Fibroblast of the conjunctiva (primary cell): ENCODE results near the gene NT5DC3.

Experiments used
- DNase-seq: peaks from one replicate; pipeline ENCODE4 v3.0.0-alpha.2; 2010; ENCODE audit warnings: low read depth

The NT5DC3 gene

DNA sequence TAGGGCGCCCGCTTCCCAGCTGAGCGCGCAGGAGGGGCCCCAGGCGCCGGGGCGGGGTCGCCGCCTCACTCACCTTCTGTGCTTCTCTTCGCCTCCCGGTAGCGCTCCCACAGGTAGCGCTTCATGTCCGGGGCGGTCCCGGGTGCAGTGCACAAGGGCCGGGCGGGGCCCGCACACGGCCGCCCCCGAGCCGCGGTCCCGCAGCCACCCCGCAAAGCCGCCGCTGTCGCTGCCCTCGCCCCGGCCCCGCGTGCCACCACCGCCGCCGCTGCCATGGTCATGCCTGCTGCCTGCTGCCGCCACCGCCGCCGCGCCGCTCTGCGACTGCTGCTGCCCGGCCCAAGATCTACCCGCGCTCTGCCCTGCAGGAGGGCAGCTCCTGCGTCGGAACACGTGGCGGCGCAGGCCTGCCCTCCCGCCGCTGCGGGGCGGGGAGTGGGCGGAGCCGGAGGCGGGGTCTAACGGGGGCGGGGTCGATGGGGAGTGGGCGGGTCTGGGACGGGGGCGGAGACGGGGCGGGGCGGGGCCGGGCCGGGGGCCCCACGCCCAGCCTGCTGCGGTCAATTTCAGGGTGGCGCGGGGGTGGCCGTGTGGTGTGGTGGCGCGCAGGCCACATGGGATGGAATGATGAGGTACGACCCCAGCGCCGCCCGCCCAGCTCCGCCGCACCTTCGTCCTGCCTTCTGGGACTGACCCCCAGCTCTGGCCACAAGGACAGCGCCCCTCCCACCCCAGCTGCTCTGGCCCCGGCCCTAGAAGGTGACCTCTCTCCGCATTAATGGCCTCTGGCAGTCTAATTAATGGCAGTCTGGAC, at the start of gene NT5DC3:
NT5DC3 (minus strand) TSS at position 359 of the 814 bp plus-strand sequence; CDS start at position 281, 78 bp downstream.
- peak; percentile 67 for DNase-seq

DNA sequence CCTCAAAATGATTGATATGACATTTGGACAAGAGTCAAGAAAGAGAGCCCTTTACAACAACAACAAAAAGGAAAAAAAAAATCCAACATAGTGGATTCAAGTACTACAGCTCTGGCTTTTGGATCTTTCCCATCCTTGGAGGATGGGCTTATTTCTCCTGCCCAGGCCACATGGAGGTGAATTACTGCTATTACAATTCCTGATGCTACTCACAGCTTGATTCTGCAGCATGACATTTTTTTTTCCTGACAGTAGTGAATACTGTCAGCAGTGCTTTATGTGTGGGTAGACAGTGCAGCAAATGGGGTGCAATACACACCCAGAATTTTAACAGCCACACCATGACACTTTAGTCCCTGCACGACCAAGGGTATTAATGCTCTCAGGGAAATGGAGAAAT, 46.7 kb upstream of the NT5DC3 start:
- DNase-seq, result no peak

DNA sequence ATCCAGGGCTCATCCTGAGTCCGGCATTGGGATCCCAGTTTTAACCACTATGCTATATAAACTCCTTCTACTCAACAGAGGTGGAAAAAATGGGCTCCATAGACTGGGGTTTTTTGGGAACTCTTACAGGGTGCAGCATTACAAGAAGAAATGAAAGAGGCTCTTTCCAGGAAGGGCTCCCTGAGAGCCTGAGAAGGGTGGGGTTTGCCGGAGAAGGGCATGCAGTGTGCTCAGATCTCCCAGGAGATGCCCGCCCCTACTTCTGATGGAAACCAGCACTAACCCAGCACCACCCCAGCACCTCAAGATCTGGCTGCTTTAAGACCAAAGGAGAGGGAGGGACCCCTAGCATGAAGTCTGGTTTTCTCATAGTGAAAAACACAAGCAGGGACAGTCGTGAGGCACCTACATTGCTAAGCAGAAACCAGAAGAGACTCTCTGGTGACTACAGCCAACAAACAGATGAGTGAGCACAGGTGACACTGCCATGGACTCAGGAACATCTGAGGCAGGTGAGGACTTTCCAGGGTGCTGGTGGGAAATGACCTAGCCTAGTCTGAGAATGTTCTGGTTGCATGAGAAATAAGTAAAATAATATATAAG, 45.3 kb upstream of the NT5DC3 start:
- no peak for DNase-seq

DNA sequence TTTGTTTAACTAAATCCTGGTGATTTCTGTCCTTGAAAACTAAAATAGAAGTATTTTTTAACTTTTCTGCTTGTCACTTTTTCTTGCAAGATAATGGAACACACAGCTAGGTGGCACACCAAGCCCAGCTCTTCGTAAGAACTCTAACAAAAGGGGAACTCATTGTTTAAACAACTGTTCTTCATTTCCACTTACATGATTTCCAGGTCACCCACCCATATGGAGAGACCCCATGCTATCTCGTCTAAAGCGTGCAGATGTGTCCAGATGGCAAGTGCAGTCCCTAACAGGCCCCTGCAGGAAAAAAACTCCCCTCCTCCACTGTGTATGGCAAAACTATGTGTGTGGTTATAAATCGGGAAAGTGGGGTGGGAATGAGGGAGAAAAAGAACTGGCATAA, 43.3 kb upstream of the NT5DC3 start:
- DNase-seq, result peak; percentile 55

DNA sequence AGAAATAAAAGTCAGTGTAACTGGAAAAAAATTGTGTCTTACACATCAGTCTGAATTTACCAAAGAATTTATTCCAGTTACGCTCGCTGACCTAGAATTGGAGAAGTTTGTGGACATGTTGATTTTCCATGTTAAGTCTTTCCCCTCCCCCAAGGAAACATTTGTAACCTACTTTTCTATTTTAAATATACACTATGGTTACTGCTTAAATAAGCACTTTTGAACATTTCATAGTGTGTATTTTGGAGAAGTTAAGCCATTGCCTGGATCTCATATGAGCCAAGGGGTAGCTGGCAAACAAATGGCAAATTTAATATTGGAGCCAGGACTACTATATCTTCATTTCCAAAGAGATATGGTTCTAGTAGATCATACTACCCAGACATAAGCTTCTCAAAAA, 42.9 kb upstream of the NT5DC3 start:
- no peak for DNase-seq

DNA sequence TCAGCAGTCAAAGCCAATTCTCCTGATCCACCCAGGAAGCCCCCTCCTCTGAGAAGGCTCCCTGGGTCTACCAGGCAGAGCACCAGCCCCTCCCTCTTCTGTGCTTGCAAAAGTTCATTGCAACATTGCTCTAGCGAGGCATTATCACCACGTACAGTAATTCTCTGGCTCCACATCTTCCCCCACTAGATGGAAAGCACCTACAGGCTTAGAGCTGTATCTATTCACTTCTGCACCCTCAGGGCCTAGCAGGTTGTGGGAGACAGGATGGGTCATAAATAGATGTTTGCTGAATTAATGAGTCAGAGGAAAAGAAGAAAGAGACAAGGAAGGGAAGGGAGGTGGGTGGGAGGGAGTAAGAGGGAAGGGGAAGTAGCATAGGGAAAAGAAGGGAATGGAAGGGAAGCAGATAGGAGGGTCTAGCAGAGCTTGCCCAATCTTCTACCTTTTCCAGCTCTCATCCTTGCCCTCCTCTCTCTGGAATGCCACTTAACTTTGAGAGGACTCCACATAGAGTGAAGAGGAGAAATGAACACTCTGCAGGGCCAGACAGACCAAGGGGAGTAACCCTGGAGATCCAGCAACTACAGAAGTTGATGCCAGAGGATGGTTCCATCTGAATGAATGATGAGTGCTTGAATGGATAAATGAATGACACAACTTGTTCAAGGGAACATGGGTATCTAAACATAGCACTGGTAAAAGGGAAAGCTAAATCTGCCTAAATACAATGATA, 42.0 kb upstream of the NT5DC3 start:
- DNase-seq, result no peak

DNA sequence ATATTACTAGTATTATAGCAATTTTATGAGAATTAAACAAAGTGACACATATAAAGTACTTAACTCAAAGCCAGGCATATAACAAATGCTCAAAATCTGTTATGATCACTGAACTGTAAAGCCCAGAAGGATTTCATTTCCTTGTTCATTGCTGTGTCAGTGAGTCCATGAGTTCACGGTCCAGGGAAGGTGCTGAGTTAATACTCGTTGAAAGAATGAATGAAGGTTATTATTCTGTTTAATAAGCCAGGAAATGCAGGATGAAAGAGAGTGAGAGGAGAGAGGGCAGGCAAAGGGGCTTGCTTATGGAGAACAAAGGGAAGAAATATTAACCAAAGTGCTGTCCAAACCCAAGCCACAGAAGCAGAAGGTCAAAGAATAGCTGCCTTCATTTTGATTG, 40.2 kb upstream of the NT5DC3 start:
- DNase-seq, result no peak

DNA sequence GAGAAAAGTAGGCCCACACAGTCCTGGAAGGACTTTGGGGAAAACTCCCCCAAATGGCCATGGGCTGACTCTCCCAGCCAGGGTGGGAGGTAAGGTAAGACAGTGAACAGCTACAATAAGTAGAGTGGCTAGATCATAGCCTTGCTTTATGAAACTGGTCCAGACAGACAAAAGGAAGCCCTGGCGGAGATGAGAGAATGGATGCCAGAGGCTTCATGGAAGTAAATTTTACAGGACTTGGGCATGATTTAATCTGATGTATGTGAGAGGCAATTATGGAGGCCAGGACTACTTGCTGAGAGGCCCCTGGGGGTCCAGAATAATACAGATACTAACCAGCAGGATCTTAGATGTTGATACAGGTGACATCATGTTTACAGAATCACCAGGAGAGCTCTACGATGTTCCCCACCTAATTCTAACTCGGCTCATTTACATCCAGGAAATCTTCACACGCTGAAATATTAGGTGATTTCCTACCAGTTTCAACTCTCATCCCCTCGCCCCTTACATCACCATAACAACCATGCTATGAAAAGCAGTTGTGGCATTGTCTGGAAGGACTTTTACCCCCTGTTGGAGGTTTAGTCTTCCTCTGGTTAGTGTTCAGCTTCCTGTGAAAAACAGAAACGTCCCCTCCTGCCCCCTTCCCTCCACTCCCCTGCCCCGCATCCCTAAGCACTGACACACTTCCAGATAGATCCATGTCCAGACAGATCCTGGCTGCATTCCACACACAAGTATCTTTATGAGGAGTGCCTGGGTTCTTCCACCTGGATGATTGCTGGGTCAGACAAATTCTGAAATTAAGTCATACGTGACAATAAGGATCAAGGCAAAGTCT, 39.5 kb upstream of the NT5DC3 start:
- no peak for DNase-seq

DNA sequence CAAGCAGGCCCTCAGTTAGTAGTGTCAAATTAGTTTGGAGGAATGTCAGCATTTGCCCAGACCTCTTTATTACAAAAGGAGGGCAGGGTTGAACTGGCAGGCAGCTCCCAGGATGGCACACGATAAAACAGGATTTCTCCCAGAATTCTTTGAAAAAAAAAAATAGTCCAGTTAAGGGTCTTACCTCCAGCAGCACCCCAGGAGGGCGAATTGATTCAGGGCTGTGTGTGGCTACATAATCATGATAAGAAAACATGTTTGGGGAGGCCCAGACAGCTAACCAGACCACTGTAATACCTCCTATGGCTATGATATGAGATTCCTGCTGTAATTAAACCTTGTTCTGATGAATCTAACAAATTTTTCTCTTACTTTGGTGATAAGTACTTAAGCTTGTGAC, 38.8 kb upstream of the NT5DC3 start:
- DNase-seq, result no peak

DNA sequence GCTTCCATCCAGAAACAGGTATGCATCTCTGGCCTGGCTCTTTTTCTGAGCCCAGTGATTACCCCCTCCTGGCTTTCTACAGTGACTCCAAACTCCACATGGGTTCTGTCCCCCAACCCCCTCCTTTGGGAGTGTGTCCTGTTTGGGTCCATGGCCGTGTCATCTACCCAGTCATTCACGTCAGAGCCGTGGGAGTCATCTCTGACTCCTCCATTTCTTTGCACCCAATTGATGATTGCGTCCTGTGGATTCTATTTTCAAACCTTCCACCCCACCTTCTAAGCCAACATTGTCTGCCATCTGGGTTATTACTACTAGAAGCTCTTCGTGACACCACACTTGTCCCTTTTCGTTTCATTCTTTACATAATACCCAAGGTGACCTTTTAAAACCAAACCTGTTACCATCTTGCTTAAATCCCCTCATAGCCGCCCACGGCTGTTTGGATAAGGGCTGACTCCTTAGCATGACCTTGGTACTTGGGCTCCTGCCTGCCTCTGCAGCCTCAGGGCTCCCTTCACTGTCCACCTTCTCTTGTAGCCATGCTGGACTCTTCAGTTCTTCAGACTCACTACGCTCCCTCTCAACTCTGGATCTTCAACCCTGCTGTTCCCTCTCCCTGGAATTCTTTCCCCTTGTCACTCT, 38.1 kb upstream of the NT5DC3 start:
- no peak for DNase-seq

DNA sequence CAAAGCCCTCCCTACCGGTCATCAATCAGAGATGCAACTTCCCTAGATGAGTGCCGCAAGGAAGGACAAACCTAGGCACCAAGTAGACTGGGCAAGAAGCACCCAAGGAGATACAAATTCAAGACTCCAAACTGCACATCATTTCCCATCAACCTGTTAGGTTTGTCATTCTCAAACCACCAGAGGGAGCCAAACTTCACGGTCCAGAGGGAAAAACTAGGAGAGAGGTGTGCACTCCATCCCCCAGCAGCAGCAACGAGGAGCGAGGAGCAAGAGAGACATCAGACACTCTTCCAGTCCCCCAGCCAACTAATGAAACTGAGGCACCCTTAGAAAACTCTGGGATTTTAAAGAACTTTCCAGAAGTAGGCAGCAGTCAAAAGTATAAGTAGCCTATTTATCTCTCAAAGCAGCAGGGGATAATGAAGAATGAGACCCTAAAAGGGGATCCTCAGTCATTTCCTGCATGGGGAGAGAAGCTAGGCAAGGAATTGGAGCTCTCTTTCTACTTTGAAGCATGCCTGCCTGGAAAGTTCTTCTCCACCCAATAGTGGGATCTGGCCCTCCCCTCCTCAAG, 37.0 kb upstream of the NT5DC3 start:
- peak; percentile 43 for DNase-seq

DNA sequence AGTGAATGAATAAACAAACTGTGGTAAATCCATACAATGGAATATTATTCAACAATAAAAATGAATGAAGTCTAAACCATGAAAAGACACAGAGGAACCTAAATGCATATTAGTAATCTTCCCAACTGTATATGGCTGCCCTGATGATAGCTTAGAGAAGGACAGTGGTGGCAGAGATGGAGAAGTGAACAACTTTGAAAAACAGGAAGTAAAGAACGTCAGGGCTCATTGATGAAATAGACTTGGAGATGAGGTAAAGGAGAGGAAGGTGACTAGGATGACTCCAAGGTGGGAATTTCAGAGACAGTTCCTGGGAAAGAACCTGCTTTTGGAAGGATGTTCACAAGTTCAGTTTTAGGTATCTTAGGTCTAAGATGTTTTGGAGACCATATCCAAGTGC, 36.3 kb upstream of the NT5DC3 start:
- no peak for DNase-seq

DNA sequence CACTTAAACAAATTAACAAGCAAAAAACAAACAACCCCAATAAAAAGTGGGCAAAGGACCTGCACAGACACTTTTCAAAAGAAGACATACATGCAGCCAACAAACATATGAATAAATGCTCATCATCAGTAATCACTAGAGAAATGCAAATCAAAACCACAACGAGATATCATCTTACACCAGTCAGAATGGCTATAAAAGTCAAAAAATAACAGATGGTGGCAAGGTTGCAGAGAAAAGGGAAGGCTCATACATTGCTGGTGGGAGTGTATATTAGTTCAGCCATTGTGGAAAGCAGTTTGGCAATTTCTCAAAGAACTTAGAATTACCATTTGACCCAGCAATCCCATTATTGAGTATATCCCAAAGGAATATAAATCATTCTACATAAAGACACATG, 34.6 kb upstream of the NT5DC3 start:
- DNase-seq, result no peak

DNA sequence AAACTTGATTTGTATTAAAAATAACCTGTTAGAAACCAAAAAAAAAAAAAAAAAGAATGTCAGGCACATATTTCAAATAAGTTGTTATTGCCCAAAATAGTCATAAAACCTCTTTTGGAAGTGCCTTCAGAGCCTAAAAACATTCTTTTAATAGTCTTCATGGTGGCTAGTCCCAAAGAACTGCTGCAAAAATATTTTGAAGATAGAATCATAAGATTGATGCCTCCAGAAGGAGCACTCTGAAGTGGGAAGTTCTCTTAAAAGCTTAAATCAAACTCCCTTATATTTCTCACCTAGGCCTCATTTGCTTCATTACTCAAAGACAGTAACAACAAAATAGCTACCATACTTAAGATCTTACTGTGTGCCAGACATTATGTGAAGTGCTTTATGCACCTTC, 27.2 kb upstream of the NT5DC3 start:
- DNase-seq, result no peak

DNA sequence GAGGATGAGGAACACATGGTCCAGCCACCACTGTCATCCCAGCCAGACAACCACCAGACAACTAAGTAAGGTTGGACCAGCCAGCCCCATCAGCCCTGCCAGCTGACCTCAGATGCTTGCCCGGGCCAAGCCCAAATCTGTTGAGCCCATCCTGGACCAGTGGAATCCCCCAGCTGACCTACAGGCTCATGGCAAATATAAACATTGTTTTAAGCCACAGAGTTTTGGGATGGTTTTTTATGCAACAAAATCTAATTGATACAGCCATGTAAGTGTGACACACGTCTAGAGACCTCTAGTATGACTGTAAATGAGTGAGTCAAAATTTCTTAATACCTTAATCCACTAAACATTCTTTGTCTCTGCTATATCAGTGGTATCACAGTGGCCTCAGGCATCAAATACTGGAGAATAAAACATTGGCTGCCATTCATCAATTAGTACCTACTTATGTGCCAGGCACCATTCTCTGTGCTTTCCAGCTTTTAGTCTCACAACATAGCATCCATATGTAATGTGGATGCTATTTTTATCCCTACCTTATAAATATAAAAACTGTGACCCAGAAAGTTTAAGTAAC, 24.2 kb upstream of the NT5DC3 start:
- DNase-seq, result no peak

DNA sequence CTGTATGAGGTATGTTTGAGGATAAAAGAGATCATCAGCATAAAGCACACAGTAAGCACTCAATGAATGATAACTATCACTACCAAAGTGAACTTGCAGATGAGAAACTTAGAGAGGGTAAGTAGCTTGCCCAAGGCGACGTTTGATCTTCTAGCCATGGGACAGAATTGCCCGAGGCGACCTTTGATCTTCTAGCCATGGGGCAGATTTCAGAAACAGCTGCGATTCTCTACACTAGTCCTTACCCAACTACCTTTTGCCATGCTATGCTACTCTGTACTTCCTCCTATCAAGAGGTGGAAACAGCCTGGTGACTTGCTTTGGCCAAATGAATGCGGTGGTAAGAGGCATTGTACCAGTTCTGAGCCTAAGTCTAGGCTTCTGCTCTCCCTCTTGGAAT, 23.7 kb upstream of the NT5DC3 start:
- DNase-seq, result no peak

DNA sequence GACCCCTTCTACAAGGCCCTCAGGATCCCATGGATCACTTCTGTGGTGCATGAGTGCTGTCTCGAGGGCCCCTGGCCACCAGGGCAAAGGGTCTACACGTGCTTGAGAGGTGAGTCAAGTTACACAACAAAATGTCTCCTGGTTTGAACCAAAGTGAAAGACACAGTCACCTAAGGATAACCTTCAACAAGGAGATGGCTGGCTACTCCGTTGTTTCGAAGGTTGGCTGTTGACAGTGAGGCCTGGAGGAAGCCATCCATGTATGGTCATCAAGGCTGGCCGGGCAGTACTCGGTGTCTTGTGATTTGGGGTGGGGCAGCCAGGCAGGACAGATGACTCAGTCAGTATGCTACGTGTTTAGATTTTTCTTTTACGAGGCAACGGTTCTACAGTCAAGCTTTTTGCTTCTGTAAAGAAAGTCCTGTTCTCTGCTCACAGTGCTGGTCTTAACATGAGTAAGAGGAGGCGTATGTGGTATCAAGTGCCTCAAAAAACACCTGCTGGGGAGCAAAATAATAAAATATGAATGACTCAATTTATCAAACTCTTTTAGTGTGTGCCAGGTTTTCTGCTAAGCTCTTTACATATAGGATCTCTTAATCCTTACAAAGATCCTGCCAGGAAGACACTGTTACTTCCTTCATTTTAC, 18.0 kb upstream of the NT5DC3 start:
- DNase-seq, result peak; percentile 95

DNA sequence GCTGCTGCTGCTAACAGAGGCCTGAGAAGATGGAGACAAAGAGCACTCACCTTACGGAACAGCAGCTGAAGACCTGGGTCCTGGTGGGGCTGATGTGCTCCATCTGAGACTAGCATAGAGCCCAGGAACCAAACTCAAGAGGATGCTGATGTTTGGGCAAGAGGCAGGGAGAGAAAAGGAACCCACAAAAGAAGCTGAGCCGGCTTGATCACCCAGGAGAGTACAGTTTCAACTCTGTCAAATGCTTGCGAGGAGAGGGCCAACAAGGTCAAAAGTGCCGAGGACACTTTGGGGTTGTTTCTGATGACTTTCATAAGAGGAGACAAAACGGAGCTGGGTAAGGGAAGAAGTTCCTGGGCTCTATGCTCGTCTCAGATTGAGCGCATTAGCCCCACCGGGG, 17.3 kb upstream of the NT5DC3 start:
- DNase-seq, result no peak

DNA sequence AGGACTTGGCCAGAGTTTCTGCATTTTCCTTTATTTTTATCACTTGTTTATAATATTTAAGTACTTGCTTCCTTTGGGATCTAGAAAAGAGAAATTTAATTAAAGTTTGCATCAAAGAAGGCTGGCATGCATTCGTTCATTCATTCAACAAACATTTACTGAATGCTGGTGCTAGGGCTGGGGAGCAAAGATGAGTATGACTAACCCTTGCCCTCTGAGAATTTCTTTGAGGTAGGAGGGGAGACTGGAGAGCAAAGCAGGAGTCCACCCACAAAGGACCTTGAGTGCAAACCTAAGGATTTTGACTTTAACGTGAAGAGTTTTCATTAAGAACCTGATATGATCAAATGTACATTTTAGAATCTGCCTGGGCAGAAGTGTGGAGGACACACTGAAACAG, 16.1 kb upstream of the NT5DC3 start:
- no peak for DNase-seq

DNA sequence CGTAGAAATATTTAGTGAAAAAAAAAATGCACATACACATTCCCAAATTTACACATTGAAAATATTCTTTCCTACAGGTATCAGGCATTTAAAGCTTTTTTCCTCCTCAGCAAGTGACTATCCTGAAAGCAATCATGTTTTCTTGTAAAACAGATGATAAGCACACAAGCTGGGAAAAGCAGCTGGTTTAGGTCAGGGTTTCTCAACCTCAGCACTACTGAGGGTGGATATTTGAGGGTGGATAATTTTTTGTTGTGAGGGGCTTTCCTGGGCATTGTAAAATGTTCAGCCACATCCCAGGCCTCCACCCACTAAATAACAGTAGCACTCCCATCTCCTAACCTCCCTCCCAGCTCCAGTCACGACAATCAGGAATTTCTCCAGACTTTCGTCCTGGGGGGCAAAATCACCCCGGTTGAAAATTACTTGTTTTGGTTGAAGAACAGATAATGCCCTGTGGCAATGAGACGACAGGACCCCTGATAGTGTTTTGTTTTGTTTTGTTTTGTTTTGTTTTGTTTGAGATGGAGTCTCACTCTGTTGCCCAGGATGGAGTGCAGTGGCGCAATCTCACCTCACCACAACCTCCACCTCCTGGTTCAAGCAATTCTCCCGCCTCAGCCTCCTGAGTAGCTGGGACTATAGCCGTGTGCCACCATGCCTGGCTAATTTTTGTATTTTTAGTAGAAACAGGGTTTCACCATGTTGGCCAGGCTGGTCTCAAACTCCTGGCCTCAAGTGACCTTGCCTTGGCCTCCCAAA, 15.0 kb upstream of the NT5DC3 start:
- no peak for DNase-seq
